GM18502 (cell line): Measurements from ENCODE around the gene RBMS3.

Experiments used
- ATAC-seq: cut with Tn5 transposase; IDR thresholded peaks from one replicate; pipeline ENCODE4 v1.9.1; 2021; ENCODE audit warnings: mild to moderate bottlenecking; ENCODE audit not compliant: unreplicated experiment, poor library complexity

Gene RBMS3

DNA sequence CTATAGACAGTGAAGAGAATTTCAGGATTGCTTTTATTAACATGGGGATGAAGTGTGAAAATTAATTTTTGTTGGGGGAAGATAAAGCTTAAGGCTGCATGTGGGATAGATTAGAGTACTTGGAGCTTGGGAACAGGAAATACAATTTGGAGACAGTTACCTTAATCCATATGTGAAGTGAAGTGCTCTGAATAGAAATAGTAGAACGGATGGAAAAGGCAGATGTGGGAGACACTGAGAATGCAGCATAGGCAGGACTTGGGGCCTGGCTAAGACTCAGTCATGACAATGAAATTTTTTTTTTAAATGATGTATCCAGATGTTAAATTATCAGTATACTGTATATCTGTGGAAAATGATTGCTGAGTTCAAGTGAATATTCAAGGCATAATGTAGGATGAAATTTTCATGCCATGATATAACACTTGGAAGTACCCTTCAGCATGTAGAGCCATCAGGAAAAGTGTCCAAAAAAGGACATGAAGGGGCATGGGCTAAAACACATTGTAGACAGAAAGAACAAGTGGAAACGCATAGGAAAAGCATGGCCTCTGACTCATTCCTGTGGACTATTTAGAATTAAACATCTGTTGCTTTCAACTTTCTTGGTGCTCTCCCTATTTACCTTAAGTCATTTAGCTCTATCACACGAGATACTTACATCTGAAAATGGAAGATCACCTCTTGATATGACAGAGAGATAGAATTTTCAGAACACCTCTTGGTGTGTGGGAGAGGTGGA lies 134.8 kb downstream of the RBMS3 start:
- ATAC-seq = no peak

DNA sequence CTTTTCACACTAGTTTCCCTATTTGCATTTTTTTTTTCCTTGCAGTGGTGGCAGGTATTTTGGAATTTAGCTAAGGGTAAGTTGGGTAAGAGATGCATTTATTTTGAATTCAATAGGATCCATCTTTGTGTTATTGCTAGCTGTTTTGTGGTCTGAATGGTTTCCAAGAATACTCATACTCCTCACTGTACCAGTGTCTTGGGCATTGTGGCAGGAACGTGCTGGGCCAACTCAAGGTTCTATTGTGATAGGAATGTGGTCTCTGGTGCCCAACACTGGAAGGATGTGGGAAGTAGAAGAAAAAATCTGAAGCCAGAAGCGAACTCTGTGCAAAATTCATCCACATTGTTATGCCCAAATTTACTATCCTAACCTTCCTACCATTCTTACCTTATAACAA lies 135.6 kb downstream of the RBMS3 start:
- no peak for ATAC-seq

DNA sequence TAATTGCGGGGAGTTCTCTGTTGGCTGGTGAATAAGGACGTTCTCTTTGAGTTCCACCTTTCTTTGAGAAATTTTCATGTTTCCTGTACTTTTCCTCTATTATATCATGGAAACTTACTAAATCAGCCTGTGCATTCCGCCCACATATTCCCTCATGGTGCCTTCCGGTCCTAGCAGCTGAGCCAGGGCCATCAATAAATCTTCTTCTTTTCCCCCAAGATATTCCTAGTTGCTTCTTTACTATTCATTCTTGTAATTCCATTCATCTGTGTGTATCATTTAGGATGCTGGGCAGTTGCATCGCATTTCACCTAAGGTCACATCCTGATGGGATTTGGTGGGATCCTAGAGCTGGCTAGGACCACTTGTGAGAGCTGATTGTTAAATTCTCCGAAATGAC lies 139.2 kb downstream of the RBMS3 start:
- ATAC-seq = no peak

DNA sequence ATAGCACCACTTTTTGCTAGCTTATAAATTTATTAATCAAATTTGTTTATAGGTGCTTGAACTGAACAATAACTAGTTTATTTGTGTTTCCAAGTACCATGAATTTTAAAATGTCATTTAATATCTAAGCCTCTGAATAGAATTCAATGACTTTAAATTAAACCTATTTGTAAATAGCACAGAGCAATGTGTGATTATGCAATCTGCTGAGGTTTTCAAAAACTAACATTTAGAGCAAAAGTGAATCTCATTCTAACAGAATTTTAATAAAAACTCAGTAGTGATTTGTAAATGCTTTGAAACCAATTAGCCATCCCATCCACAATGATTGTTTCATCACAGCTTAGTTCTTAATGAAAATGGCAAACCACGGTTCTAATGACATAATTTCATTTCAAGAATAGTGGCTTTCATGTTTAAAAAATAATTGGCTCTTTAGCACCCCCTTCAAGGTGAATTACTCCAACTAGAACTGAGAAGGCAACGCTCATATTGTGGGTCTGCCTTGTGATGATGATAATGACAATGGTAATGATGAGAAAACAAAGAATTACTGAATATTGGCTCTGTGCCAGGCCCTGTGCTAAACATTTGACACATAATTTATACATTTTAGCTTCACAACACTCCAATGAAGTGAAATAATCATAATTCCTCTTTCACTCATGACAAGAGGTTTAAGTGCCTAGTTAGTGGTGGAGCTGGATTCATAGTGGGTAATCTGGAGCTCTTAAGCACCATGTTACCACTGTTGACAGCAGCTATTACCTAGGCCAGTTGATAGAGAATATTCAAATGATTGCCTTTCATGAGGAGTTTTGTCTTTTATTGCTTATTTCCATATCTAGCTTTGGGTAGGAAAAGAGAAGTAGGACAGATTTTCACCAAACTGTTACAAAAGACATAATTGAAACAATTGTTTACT lies 145.7 kb downstream of the RBMS3 start:
- no peak for ATAC-seq

- no peak for ATAC-seq
Observed at GRCh38 chr3:29427266-29428103, 146.6 kb downstream of the RBMS3 start.

DNA sequence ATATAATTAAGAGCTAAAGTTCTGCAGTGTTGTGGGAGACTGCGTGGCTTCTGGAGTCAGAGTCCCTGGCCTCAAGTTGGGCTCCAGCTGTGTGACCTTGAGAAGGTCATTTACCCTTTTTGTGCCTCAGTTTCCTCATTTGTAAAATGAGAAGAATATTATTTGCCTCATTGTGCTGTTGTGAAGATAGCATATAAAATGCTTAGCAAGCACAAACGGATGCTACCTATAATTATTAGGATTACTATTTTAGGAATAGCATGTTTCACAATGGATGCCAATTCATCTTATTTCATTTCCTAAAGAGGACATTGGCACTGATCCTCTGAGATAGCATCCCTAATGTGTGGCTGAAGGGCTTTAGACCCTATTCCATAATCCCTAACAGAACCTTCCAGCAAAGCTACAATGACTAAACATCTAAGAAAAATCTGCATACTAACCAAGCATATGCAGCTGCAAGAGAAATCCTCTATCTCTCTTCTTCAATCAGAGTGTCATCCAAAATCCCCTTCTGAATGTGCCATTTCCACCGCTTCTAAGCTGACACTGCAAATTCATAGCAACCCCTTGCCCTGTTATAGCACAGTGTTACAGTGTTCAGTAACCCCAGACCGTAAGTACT lies 148.3 kb downstream of the RBMS3 start:
- no peak for ATAC-seq

- no peak for ATAC-seq
Observed at GRCh38 chr3:29430558-29430971, 149.7 kb downstream of the RBMS3 start.

- ATAC-seq = no peak
Observed at GRCh38 chr3:29436612-29437323, 155.9 kb downstream of the RBMS3 start.

DNA sequence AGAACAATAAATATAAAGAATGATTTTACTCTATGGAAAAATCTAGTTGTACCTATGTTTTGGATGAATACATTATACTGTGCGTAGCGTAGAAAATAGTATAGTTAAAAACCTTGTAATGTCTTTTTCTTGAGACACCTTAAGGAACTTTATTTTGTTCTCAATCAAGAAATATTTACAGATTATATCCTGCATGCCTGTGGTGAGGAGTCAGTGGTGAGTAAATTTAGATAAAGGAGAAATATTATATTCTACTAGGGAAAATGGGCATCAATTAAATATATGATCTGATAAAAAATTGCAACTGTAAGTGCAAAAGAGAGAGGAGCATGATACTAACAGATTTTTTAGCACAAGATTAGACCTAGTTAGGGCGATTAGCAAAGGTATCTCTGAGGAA lies 157.7 kb downstream of the RBMS3 start:
- no peak for ATAC-seq

DNA sequence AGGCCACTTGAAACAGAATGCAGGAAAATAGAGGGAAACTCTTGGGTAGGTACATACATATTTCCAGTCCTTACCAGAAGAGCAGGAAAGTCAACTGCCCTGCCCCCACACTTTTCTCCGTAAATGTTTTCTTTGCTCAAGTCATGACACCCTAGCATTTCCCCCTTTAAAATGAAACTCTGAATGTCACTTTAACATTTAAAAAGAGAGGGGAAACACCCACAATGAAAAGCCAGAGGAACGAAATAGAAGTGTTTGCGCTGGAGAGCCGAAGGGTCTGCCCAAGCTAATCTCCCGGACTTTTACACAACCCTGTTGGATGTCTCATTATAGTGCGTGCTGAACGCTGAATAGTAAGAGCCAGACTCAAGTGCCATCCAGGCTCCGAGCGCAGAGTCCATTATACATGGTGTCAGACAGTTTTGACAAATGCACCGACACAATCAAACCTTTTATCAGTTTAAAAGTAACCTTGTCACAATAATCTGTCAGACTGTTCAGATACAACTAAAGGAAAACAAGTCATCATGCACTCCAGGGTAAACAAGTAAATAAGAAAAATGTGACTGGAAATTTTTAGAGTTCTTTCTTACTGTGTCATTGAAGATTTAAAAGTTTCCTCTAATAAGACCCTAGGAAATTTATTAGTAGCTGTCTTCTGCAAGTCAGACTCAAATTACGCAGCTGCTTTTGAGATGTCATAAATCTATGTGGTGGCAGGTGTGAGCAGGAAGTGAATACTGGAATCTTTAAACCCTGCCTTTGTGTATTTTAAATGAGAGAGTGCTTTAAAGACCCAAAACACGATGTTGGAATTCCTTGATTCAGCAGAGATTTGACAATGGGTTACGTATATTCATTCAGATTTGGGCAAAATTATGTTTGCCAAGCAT lies 159.8 kb downstream of the RBMS3 start:
- no peak for ATAC-seq

DNA sequence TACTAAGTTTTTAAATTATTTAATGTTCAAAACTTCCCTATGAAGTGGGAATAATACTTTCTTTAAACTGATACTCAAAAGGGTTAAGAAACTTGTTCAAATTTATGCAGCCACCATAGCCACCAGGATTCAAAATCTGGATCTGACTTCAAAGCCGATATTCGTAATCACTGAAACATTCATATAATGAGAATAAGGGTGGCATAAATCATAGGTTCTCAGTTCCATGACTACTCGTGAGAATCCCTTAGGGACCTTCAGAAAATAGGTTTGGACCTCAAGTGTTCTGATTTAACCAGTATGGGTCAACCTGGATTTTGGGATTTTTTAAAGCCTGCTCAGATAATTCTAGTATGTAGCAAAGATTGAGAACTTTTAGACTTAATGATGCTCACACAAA lies 160.6 kb downstream of the RBMS3 start:
- no peak for ATAC-seq

DNA sequence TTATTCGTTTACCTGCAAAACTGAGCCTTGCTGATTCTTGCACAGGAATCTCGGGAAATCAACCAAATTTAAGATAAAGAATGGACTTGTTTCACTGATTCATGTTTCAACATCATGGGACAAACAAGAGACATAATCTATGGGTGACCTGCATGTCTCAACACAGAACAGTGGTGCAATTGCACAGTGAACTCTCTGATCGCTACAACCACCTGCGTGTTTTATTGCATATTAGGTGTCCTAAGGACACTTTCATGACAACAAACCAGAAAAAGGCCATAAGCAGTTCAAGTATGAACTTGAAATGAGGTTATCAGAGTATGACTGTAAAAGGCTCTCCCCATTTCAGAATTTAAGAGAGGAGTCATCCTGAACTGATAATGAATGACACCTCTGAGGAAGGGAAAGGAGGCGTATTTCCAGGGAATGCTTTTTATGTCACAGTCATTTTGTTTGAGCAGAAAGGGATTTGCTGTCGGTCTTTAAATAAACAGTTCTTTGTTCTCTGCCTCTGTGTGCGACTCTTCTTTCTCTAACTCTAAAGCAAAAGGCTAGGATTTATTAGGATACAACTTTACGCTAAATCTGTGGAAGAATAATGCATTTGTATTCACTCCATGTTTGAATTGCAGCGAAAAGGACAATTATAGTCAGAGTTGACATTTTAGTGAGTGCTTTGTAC lies 167.2 kb downstream of the RBMS3 start:
- no peak for ATAC-seq

DNA sequence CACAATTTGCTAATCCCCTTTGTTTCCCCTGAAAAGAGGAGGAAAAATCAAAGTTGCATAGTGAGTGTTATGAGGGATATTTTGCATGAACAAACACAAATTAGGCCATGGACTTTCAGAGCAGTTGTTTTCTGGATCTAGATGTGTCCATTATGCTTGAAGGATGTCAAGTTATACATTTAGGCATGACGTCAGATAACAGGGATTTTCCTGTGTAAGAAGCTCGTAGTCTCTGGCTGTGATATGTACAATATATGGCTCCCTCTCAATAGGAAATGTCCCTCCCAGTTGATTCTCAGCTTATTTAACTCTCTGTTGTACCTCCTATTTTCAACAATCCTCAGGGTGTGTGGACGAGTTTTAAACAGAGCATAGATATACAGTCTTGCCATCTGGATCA lies 171.0 kb downstream of the RBMS3 start:
- ATAC-seq = no peak

GRCh38 chr3:29452934-29453283 lies 172.0 kb downstream of the RBMS3 start:
- no peak for ATAC-seq

DNA sequence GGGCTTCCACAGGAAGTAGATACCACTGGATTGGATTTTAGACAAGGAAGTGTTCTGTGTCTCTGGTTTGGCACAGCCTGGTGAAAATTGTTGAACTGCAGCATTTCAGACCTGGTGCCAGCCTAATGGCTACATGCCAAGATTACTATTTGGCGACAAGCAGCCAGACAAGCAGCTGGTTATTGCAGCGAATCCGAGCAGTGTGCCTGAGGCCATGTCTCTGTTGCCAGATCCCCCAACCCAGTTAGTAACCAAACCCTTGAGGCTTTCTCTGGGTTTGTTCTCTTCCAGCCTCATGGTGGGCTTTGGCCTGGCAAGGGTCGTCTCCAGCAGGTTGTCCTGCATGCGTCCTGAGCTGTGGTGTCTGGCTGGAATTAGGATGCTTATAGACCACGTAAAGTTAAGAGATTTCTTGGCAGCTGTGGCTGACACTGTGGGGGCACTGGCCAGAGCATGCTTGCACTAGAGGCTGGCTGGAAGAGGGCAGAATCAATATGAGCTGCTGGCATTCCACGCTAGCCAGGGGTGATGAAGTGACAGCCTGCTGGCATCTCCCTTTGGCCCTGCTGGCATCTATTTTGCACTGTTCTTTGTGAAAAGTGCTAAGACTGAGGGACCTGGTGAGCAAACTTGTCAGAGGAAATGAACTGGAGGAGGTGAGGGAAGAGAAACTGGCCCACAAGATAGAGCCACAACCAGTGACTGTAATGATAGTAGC lies 172.6 kb downstream of the RBMS3 start:
- no peak for ATAC-seq

GRCh38 chr3:29454161-29454611 lies 173.3 kb downstream of the RBMS3 start:
- no peak for ATAC-seq

- no peak for ATAC-seq
Observed at GRCh38 chr3:29456901-29457300, 176.0 kb downstream of the RBMS3 start.
